Caco-2 (cell line): ENCODE results near the gene SCN7A. TPM values are rescaled to one million over a fixed set of nuclear protein-coding genes. Genes with fewer than 3 reads are reported as not detected.

ENCODE experiments used
- BruUV-seq: library from RNA; stranded (reverse); fragments of 400-500 nt; replicated peaks from 2 replicates; lab custom pipeline; 2021; lab: Mats Ljungman, UMichigan
- CTCF ChIA-PET: fragments of 300-600 bp; sonication (Branson Sonifier 250); formaldehyde crosslinking; loops from one replicate; lab custom pipeline; 2022; ENCODE audit warnings: antibody characterized with exemption; lab: Charles Lee
- POLR2A ChIA-PET: fragments of 300-600 bp; sonication (Branson Sonifier 250); formaldehyde crosslinking; loops from one replicate; lab custom pipeline; 2022; ENCODE audit warnings: antibody characterized with exemption; lab: Charles Lee
- DNase-seq, 2 experiments: peaks; one replicate each; pipeline versions ENCODE4 v3.0.0 to v3.0.0-alpha.2; 2020 to 2022
- H3K27me3 ChIP-seq: replicated peaks from 2 replicates; pipeline ENCODE4 v1.6.0; 2011; ENCODE audit warnings: low read length; ENCODE audit not compliant: control insufficient read depth, insufficient read depth
- H3K36me3 ChIP-seq: 2 replicates; pipeline ENCODE4 v1.5.1; 2011; ENCODE audit warnings: low read length; ENCODE audit not compliant: control insufficient read depth, insufficient read depth
- H3K4me1 ChIP-seq: fragments of 250-450 bp; sonication (Bioruptor Pico); 2 replicates; pipeline ENCODE4 v1.5.1; 2020; ENCODE audit warnings: mild to moderate bottlenecking
- H3K4me3 ChIP-seq: 2 replicates; pipeline ENCODE4 v1.5.1; 2011; ENCODE audit warnings: low read depth, mild to moderate bottlenecking, control low read depth, low read length
- H3K9me3 ChIP-seq: fragments of 250-450 bp; sonication (Bioruptor Pico); 2 replicates; pipeline ENCODE4 v1.5.1; 2020; ENCODE audit warnings: mild to moderate bottlenecking, moderate library complexity
- H3K27ac Mint-ChIP-seq: one replicate; pipeline ENCODE4 v1.8.0; 2022; ENCODE audit warnings: mixed read lengths; ENCODE audit not compliant: unreplicated experiment
- H3K27me3 Mint-ChIP-seq: one replicate; pipeline ENCODE4 v1.8.0; 2022; ENCODE audit warnings: mixed read lengths; ENCODE audit not compliant: insufficient read depth, unreplicated experiment
- H3K36me3 Mint-ChIP-seq: one replicate; pipeline ENCODE4 v1.8.0; 2022; ENCODE audit warnings: mild to moderate bottlenecking, mixed read lengths; ENCODE audit not compliant: insufficient read depth, unreplicated experiment
- H3K4me1 Mint-ChIP-seq: one replicate; pipeline ENCODE4 v1.8.0; 2022; ENCODE audit warnings: low read depth, mixed read lengths; ENCODE audit not compliant: unreplicated experiment
- H3K4me3 Mint-ChIP-seq: one replicate; pipeline ENCODE4 v1.8.0; 2022; ENCODE audit warnings: mild to moderate bottlenecking, moderate library complexity, mixed read lengths; ENCODE audit not compliant: unreplicated experiment
- H3K9me3 Mint-ChIP-seq: one replicate; pipeline ENCODE4 v1.8.0; 2022; ENCODE audit warnings: mixed read lengths; ENCODE audit not compliant: unreplicated experiment
- intact Hi-C: fragments of 100-400 bp; cut with micrococcal nuclease; formaldehyde crosslinking; loops from one replicate; pipeline ENCODE4 v1.10.0; 2022; ENCODE audit not compliant: unreplicated experiment
- total RNA-seq: library from RNA; stranded (reverse); gene quantifications from 2 replicates; pipeline ENCODE4 v1.2.3, GENCODE V29; 2022
- TF ChIP-seq, protein P1 (sequence below), 2 experiments: fragments of 200-600 bp in 1 of 2; IDR thresholded peaks; 1 replicate in 1 of 2; 2 replicates in 1 of 2; pipeline versions ENCODE4 v1.5.1 to v1.8.0; 2011 to 2022; ENCODE audit warnings: antibody characterized with exemption in 1 of 2, control low read depth in 1 of 2, inconsistent platforms in 1 of 2, low read depth in 1 of 2, low read length in 1 of 2, mild to moderate bottlenecking in 1 of 2, moderate library complexity in 1 of 2; ENCODE audit not compliant: insufficient read depth in 1 of 2, severe bottlenecking in 1 of 2, unreplicated experiment in 1 of 2

Gene SCN7A
- total RNA-seq, 1 experiment from 2014 or later: 0.27 TPM

DNA sequence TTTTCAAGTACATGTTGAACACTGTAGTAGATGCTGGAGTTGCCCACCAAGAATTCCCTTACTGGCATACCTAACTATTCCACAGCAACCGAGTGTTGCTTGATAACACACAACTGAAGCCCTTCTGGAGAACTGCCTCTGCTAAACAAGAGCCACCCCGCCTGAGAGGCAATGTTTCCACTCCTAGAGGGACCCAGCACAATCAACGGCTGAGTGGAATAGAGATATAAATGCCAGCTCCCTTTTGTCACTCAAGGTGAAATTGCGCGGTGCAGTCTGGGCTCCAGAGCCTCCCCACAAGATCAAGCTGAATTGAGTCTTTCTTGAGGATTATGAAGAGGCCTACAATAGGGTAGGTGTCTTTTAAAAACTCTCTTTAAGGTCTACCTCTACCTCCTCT is 69.2 kb downstream of the SCN7A start:
- no peaks in the 10 kb centered on the region for H3K9me3 Mint-ChIP-seq
- POLR2A ChIA-PET: no interaction called here
- H3K36me3 Mint-ChIP-seq: no peaks in the 10 kb centered on the region
- no peaks in the 10 kb centered on the region for H3K4me1 Mint-ChIP-seq
- Histone ChIP-seq H3K4me3 (no peak overlapping the region), H3K4me1 (no peaks in the 10 kb centered on the region), H3K36me3 (no peaks in the 10 kb centered on the region), H3K9me3 (no peaks in the 10 kb centered on the region), H3K27me3 (no peaks in the 10 kb centered on the region)
- intact Hi-C loops: no loop called here
- BruUV-seq: no TSS peak
- no peak overlapping the region for H3K27ac Mint-ChIP-seq
- CTCF ChIA-PET: no interaction called here
- DNase-seq: no peak
- no peak overlapping the region for H3K4me3 Mint-ChIP-seq
- H3K27me3 Mint-ChIP-seq: peaks cover 7% of the 10 kb centered on the region
- TF ChIP-seq, protein P1, sequence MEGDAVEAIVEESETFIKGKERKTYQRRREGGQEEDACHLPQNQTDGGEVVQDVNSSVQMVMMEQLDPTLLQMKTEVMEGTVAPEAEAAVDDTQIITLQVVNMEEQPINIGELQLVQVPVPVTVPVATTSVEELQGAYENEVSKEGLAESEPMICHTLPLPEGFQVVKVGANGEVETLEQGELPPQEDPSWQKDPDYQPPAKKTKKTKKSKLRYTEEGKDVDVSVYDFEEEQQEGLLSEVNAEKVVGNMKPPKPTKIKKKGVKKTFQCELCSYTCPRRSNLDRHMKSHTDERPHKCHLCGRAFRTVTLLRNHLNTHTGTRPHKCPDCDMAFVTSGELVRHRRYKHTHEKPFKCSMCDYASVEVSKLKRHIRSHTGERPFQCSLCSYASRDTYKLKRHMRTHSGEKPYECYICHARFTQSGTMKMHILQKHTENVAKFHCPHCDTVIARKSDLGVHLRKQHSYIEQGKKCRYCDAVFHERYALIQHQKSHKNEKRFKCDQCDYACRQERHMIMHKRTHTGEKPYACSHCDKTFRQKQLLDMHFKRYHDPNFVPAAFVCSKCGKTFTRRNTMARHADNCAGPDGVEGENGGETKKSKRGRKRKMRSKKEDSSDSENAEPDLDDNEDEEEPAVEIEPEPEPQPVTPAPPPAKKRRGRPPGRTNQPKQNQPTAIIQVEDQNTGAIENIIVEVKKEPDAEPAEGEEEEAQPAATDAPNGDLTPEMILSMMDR (IDR thresholded peaks at IDR 0.05; ENCODE audit: insufficient read depth in 1 of 2, low read depth in 1 of 2, low read length in 1 of 2, severe bottlenecking in 1 of 2, unreplicated experiment in 1 of 2): no peak

DNA sequence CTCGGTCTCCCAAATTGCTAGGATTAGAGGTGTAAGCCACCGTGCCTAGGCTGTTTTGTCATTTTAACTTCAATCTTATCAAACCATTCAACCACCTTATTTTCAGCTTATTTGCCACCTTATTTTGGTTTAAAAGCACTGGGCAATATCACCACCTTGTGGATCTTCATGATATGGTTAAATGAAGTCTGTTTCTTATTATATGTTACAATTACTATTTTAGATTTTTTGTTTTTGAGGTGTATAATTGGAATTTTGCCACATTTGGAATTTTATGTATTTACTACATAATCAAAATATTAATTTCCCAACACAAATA is 74.5 kb downstream of the SCN7A start:
- no peaks in the 10 kb centered on the region for H3K4me1 Mint-ChIP-seq
- H3K9me3 ChIP-seq: no peaks in the 10 kb centered on the region
- H3K9me3 Mint-ChIP-seq: no peaks in the 10 kb centered on the region
- no peak overlapping the region for H3K27ac Mint-ChIP-seq
- H3K36me3 Mint-ChIP-seq: no peaks in the 10 kb centered on the region
- no peaks in the 10 kb centered on the region for H3K27me3 ChIP-seq
- H3K4me3 ChIP-seq: no peak overlapping the region
- no peak overlapping the region for H3K4me3 Mint-ChIP-seq
- H3K4me1 ChIP-seq: no peaks in the 10 kb centered on the region
- no peaks in the 10 kb centered on the region for H3K36me3 ChIP-seq
- BruUV-seq: no TSS peak
- TF ChIP-seq, protein P1 (IDR thresholded peaks at IDR 0.05; ENCODE audit: insufficient read depth in 1 of 2, low read depth in 1 of 2, low read length in 1 of 2, severe bottlenecking in 1 of 2, unreplicated experiment in 1 of 2): peak; percentile 38 to 52
- no peak for DNase-seq
- ChIA-PET POLR2A (no interaction called here), CTCF (interaction anchor here (0.7 to 1.0 kb wide), 5 partner anchors 43 to 1810 kb away, joined by 3 to 5 read pairs (median 3); partner anchors contain the start of gene SCN9A)
- intact Hi-C loops: loop anchor here (1.0 to 10.0 kb wide), 5 partner anchors 35 to 365 kb away; no protein-coding TSS in a partner anchor
- peaks cover 4% of the 10 kb centered on the region for H3K27me3 Mint-ChIP-seq

DNA sequence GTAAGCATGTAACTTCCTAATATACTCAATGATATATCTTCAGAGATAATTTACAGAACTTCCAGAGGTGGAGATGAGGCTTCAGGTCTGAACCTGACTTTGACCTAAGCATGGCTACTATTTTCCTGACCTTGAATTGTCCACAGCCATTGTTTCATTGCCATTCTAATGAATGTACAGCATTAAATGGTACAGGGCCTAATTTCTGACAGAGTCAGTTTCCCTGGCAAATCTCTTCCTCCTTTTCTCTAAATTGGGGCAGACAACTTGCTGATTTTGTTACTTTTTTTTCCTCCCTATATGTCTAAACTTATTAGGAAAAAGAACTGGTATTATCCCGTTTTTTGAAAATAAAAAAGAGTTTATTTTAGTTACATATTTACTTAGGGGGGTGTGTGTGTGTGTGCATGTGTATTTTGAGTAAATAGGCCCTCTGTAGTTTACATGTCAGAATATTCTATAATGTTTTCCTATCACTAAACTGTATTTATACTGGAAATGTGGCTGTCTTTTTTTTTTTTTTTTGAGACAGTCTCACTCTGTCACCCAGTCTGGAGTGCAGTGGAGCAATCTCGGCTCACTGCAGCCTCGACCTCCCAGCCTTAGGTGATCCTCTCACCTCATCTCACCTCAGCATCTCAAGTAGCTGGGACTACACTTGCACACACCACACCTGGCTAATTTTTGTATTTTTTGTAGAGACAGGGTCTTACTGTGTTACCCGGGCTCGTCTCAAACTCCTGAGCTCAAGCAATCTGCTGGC is 75.0 kb downstream of the SCN7A start:
- intact Hi-C loops: loop anchor here (1.0 to 10.0 kb wide), 5 partner anchors 34 to 364 kb away; no protein-coding TSS in a partner anchor
- ChIA-PET CTCF (interaction anchor here (0.7 to 1.0 kb wide), 5 partner anchors 42 to 1810 kb away, joined by 3 to 5 read pairs (median 3); partner anchors contain the start of gene SCN9A), POLR2A (no interaction called here)
- BruUV-seq: no TSS peak
- H3K36me3 ChIP-seq: no peaks in the 10 kb centered on the region
- H3K36me3 Mint-ChIP-seq: no peaks in the 10 kb centered on the region
- H3K4me3 Mint-ChIP-seq: no peak overlapping the region
- H3K27me3 Mint-ChIP-seq: peaks cover 4% of the 10 kb centered on the region
- no peaks in the 10 kb centered on the region for H3K4me1 ChIP-seq
- TF ChIP-seq, protein P1 (IDR thresholded peaks at IDR 0.05; ENCODE audit: insufficient read depth in 1 of 2, low read depth in 1 of 2, low read length in 1 of 2, severe bottlenecking in 1 of 2, unreplicated experiment in 1 of 2): no peak
- no peak overlapping the region for H3K4me3 ChIP-seq
- no peaks in the 10 kb centered on the region for H3K9me3 ChIP-seq
- no peak overlapping the region for H3K27ac Mint-ChIP-seq
- DNase-seq: no peak
- no peaks in the 10 kb centered on the region for H3K9me3 Mint-ChIP-seq
- no peaks in the 10 kb centered on the region for H3K27me3 ChIP-seq
- no peaks in the 10 kb centered on the region for H3K4me1 Mint-ChIP-seq
